NCI-H510A (cell line): ENCODE data around the gene SEPHS1.

Source experiments
- DNase-seq: peaks from one replicate; lab custom pipeline; 2025; lab: John Stamatoyannopoulos, UW

SEPHS1 gene

GRCh38 chr10:13327534-13327933 is 20.6 kb downstream of the SEPHS1 start:
- no peak for DNase-seq

GRCh38 chr10:13322615-13323148 is 25.4 kb downstream of the SEPHS1 start:
- DNase-seq = no peak

GRCh38 chr10:13321576-13321975 is 26.5 kb downstream of the SEPHS1 start:
- DNase-seq = no peak

GRCh38 chr10:13319166-13319565 is 28.9 kb downstream of the SEPHS1 start:
- DNase-seq = no peak

- DNase-seq = no peak
These were observed 30.6 kb downstream of the SEPHS1 start for GRCh38 chr10:13317474-13317873.

- no peak for DNase-seq
These were observed 31.3 kb downstream of the SEPHS1 start for GRCh38 chr10:13316635-13317311.

GRCh38 chr10:13315361-13315760 is 32.7 kb downstream of the SEPHS1 start:
- DNase-seq = no peak

GRCh38 chr10:13311177-13311575 is 36.9 kb downstream of the SEPHS1 start:
- no peak for DNase-seq

- DNase-seq = no peak
These were observed 37.4 kb downstream of the SEPHS1 start for GRCh38 chr10:13310518-13311176.

GRCh38 chr10:13309792-13310191 is 38.3 kb downstream of the SEPHS1 start:
- no peak for DNase-seq

GRCh38 chr10:13308096-13308495 is 40.0 kb downstream of the SEPHS1 start:
- DNase-seq = no peak

GRCh38 chr10:13306103-13306502 is 42.0 kb downstream of the SEPHS1 start:
- DNase-seq = no peak

- DNase-seq = no peak
These were observed 45.1 kb downstream of the SEPHS1 start for GRCh38 chr10:13302821-13303555.

- DNase-seq = peak; percentile 71
These were observed 48.4 kb downstream of the SEPHS1 start, which contains the start of gene PHYH for GRCh38 chr10:13299437-13300287. Gene PHYH (minus strand): TSS chr10:13300064. CDS start chr10:13300042, 22 bp downstream.

GRCh38 chr10:13298748-13299436 is 49.2 kb downstream of the SEPHS1 start:
- DNase-seq = no peak

GRCh38 chr10:13296476-13296875 is 51.6 kb downstream of the SEPHS1 start:
- no peak for DNase-seq

GRCh38 chr10:13294784-13295183 is 53.3 kb downstream of the SEPHS1 start:
- no peak for DNase-seq

- no peak for DNase-seq
These were observed 56.0 kb downstream of the SEPHS1 start for GRCh38 chr10:13291821-13292773.

GRCh38 chr10:13291061-13291460 is 57.0 kb downstream of the SEPHS1 start:
- no peak for DNase-seq

- DNase-seq = no peak
These were observed 64.0 kb downstream of the SEPHS1 start for GRCh38 chr10:13284050-13284449.
